ENCODE data around the gene SIT1.
A peak's percentile ranks its signal among the peaks of the same experiment; 100 is the strongest.

Gene SIT1

GRCh38 chr9:35650341-35651158 is at the start of gene SIT1:
TSS of gene SIT1 (minus strand) at chr9:35650931. CDS start at chr9:35650853, 78 bp downstream.
- in situ Hi-C loops (cut with MboI; ENCODE audit: low pct_unique_long_range_greater_than_20kb, low sequenced_read_pairs, unreplicated experiment): no loop called here
- no peak for TF ChIP-seq CTCF (IDR thresholded peaks at IDR 0.05; ENCODE audit: extremely low read depth, insufficient read depth, missing control alignments)
- DNase-seq (ENCODE audit: low spot score): peak; percentile 43

GRCh38 chr9:35700031-35700430 is 49.3 kb upstream of the SIT1 start:
- in situ Hi-C loops (cut with MboI; ENCODE audit: low pct_unique_long_range_greater_than_20kb, low sequenced_read_pairs, unreplicated experiment): no loop called here
- TF ChIP-seq CTCF (IDR thresholded peaks at IDR 0.05; ENCODE audit: extremely low read depth, insufficient read depth, missing control alignments): no peak
- no peak for DNase-seq (ENCODE audit: low spot score)

- TF ChIP-seq CTCF (IDR thresholded peaks at IDR 0.05; ENCODE audit: extremely low read depth, insufficient read depth, missing control alignments): no peak
- in situ Hi-C loops (cut with MboI; ENCODE audit: low pct_unique_long_range_greater_than_20kb, low sequenced_read_pairs, unreplicated experiment): no loop called here
- DNase-seq (ENCODE audit: low spot score): no peak
Observed at GRCh38 chr9:35698231-35698630, 47.5 kb upstream of the SIT1 start.

- in situ Hi-C loops (cut with MboI; ENCODE audit: low pct_unique_long_range_greater_than_20kb, low sequenced_read_pairs, unreplicated experiment): no loop called here
Observed at GRCh38 chr9:35697486-35697885, 46.8 kb upstream of the SIT1 start.

GRCh38 chr9:35696520-35697215 is 45.9 kb upstream of the SIT1 start:
- TF ChIP-seq CTCF (IDR thresholded peaks at IDR 0.05; ENCODE audit: extremely low read depth, insufficient read depth, missing control alignments): peak; percentile 94
- in situ Hi-C loops (cut with MboI; ENCODE audit: low pct_unique_long_range_greater_than_20kb, low sequenced_read_pairs, unreplicated experiment): no loop called here
- DNase-seq (ENCODE audit: low spot score): peak; percentile 83

More at GRCh38 chr9:35697486-35697885, 46.8 kb upstream of the SIT1 start:
- DNase-seq (ENCODE audit: low spot score): no peak
- TF ChIP-seq CTCF (IDR thresholded peaks at IDR 0.05; ENCODE audit: extremely low read depth, insufficient read depth, missing control alignments): no peak

- in situ Hi-C loops (cut with MboI; ENCODE audit: low pct_unique_long_range_greater_than_20kb, low sequenced_read_pairs, unreplicated experiment): no loop called here
Observed at GRCh38 chr9:35695943-35696401, 45.2 kb upstream of the SIT1 start.

More at GRCh38 chr9:35695943-35696401, 45.2 kb upstream of the SIT1 start:
- TF ChIP-seq CTCF (IDR thresholded peaks at IDR 0.05; ENCODE audit: extremely low read depth, insufficient read depth, missing control alignments): no peak
- no peak for DNase-seq (ENCODE audit: low spot score)
